HCT116 (cell line): ENCODE results near the gene ENPP6.

ENCODE experiments used
- CBX3 ChIP-seq: IDR thresholded peaks from 2 replicates; pipeline ENCODE4 v1.6.1; 2012; ENCODE audit warnings: low read depth
- CTCF ChIP-seq, 3 experiments: fragments of 200-600 bp in 1 of 3; sonication (generic) in 1 of 3; IDR thresholded peaks in 2 of 3; conservative IDR thresholded peaks in 1 of 3; 2 replicates each; pipeline ENCODE4 v1.5.1; 2012 to 2017; ENCODE audit warnings: low read depth in 2 of 3, low read length in 2 of 3, antibody characterized with exemption in 1 of 3, borderline replicate concordance in 1 of 3, control low read depth in 1 of 3, mild to moderate bottlenecking in 1 of 3, mixed read lengths in 1 of 3, mixed run types in 1 of 3, moderate library complexity in 1 of 3; ENCODE audit not compliant: insufficient read depth in 1 of 3
- EGR1 ChIP-seq: IDR thresholded peaks from 2 replicates; pipeline ENCODE4 v1.6.1; 2012; ENCODE audit warnings: low read depth
- EZH2 ChIP-seq: fragments of 200-600 bp; sonication (generic); IDR thresholded peaks from 2 replicates; pipeline ENCODE4 v1.6.1; 2017; ENCODE audit warnings: antibody characterized with exemption, mixed run types
- EZH2phosphoT487 ChIP-seq: fragments of 200-600 bp; IDR thresholded peaks from 2 replicates; pipeline ENCODE4 v1.6.1; 2018; ENCODE audit warnings: antibody characterized with exemption, borderline replicate concordance
- JUND ChIP-seq: IDR thresholded peaks from 2 replicates; pipeline ENCODE4 v1.6.1; 2012
- POLR2A ChIP-seq: IDR thresholded peaks from 2 replicates; pipeline ENCODE4 v1.7.0; 2011; ENCODE audit warnings: borderline replicate concordance; ENCODE audit not compliant: insufficient read depth, insufficient read length; ENCODE audit errors: extremely low read depth
- POLR2AphosphoS5 ChIP-seq: IDR thresholded peaks from 2 replicates; pipeline ENCODE4 v1.6.1; 2011; ENCODE audit warnings: mild to moderate bottlenecking, low read depth, low read length, moderate library complexity
- SIN3A ChIP-seq: IDR thresholded peaks from 2 replicates; pipeline ENCODE4 v1.6.1; 2012; ENCODE audit warnings: low read depth
- ZFX ChIP-seq: fragments of 450-650 bp; IDR thresholded peaks from 2 replicates; pipeline ENCODE4 v1.6.1; 2017
- ZNF274 ChIP-seq: fragments of 200-500 bp; sonication (Bioruptor generic); IDR thresholded peaks from 2 replicates; pipeline ENCODE4 v1.6.1; 2014; ENCODE audit warnings: mild to moderate bottlenecking, low read depth, low read length, inconsistent platforms

GRCh38 chr4:184154199-184154598, 63.5 kb downstream of the ENPP6 start:
- no peak for TF ChIP-seq CTCF (IDR thresholded peaks at IDR 0.05 in 2 of 3, conservative IDR thresholded peaks at IDR 0.05 in 1 of 3; ENCODE audit: borderline replicate concordance in 1 of 3, insufficient read depth in 1 of 3, low read depth in 2 of 3, low read length in 2 of 3)
- no peak for TF ChIP-seq JUND
- no peak for TF ChIP-seq ZNF274
- no peak for TF ChIP-seq POLR2AphosphoS5
- TF ChIP-seq EZH2, result no peak
- TF ChIP-seq CBX3, result no peak
- no peak for TF ChIP-seq EGR1
- no peak for TF ChIP-seq POLR2A
- no peak for TF ChIP-seq EZH2phosphoT487
- no peak for TF ChIP-seq SIN3A
- no peak for TF ChIP-seq ZFX
